MV-4-11 (cell line): ENCODE measurements around the gene GPC3.

Source experiments
- DNase-seq: peaks from one replicate; lab custom pipeline; 2025; lab: John Stamatoyannopoulos, UW

Gene GPC3

GRCh38 chrX:133884430-133885394 is 100.7 kb downstream of the GPC3 start:
- no peak for DNase-seq

- DNase-seq, result no peak
Measured at GRCh38 chrX:133881893-133882292, 103.5 kb downstream of the GPC3 start.

- no peak for DNase-seq
Measured at GRCh38 chrX:133881007-133881406, 104.4 kb downstream of the GPC3 start.

DNA sequence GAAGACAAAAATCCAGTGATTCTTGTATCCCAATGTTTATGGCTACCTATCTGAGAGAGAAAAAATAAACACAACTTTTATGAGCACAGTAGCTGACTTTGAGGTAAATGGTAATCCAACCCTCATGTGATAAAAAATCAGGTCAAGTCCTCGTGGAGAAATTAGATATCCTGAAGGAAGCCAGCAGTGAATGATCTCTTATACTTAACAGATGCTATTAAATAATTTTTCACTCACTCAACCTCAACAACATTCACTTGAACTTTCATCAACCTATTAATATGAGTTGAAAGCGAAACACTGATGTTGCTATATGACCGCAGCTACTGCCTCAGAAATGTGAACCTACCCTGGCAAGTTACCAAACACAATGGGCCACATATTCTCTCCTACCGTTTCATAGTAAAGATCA is 105.4 kb downstream of the GPC3 start:
- DNase-seq, result no peak

DNA sequence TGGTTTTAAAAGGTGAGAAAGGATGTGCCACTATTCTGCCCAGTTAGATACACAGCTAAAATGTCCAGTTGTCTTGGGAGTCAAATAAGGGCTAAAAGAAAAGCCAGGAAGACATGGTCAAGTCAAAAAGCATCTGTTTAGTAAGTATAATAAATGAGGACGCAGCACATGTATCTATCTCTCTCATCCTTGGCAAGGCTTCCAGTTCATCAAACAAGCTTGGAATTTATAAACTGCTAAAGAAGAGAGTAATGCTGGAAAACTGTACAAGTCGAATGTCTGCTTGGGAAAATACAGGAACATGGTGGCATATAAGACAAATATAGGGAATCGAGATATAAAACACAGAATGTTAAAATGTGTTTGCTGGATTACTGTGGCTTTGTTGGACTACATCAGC is 106.7 kb downstream of the GPC3 start:
- DNase-seq, result no peak

DNA sequence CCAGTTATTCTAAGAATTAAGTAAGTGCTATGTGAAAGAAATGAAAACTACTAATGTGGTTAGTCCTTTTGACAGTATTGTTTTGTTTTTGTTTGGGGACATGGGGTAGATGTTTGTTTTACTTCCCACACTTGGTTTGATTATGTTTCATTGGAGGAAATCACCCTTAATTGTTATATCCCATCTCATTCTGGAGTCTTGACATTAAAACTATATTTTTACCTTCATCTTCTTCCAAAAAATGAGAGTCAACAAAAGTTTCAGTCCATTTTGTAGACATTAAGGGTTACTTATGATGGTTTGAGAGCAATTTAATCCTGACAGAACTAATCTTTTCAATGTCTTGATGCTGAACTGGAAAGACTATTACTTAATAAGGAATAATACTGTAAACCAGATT is 108.7 kb downstream of the GPC3 start:
- no peak for DNase-seq

- no peak for DNase-seq
Measured at GRCh38 chrX:133869270-133869669, 116.1 kb downstream of the GPC3 start.

- DNase-seq, result no peak
Measured at GRCh38 chrX:133868682-133869081, 116.7 kb downstream of the GPC3 start.

GRCh38 chrX:133868250-133868649 is 117.1 kb downstream of the GPC3 start:
- DNase-seq, result no peak

- DNase-seq, result no peak
Measured at GRCh38 chrX:133865761-133866471, 119.5 kb downstream of the GPC3 start.

DNA sequence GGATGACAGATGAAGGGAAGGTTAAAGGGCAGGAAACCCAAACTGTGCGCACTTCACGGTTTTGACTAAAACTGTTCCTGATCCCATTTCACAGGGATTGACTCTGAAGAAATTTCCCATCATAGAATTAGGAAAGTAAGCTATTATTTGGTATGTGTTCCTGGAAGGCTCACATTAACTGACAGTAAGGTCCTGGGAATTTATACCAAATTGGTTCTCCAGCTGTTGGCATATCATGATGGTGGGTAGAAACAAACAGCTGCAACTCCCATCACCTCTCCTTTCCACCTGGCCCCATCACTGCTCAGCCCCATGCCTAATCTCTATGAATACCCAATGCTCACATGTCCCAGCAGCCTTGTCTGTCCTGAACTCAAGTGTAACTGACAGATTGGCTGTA is 121.2 kb downstream of the GPC3 start:
- no peak for DNase-seq

GRCh38 chrX:133859860-133860259 is 125.5 kb downstream of the GPC3 start:
- no peak for DNase-seq

DNA sequence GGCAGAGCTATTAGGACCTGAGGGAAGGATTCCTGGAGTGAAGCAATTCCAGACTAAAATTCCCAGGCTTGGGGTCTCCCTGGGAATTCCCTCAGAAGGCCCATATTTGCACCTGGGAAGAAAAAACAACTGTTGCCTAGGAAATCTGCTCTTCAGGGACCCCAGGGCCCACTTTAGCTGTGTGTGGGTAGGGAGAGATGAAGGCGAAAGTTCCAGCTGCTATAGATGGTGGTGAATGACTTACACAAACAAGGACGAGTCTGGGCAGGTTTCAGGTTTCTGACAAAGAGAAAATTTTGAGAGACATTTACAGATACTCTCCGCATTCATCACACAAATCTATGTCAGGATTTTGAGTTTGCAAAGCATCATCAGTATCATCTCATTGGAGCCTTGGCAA is 126.1 kb downstream of the GPC3 start:
- no peak for DNase-seq

DNA sequence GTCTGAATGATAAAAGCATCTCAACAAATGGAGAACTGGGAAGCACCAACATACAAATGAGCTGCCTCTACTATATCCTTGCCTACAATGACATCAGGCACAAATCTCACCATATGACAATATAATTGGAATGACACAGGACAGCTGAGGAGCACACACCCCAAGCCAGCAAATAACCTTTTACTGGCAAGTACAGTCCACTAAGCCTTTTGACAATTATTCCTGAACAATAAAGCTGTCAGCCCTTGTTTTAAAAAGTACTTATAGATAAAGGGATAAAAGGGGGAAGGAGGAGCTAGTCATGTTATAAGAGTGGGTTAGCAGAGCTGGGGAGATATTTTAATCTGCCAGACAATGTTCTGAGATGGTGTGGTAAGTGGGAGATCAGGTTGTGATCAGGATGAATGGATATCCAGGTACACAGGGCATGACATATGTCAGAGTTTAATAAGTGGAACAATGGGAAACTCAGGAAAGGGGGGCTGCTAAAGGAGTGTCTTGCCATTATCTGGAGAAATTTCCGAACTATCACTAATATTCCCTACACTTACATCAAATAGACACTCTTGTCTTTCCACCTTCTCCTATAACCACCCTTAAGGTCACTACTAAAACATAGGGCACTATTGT is 127.6 kb downstream of the GPC3 start:
- DNase-seq, result no peak

- DNase-seq, result no peak
Measured at GRCh38 chrX:133856819-133857218, 128.6 kb downstream of the GPC3 start.

GRCh38 chrX:133854290-133854689 is 131.1 kb downstream of the GPC3 start:
- no peak for DNase-seq

GRCh38 chrX:133852837-133853356 is 132.5 kb downstream of the GPC3 start:
- DNase-seq, result no peak

GRCh38 chrX:133852401-133852800 is 133.0 kb downstream of the GPC3 start:
- no peak for DNase-seq

DNA sequence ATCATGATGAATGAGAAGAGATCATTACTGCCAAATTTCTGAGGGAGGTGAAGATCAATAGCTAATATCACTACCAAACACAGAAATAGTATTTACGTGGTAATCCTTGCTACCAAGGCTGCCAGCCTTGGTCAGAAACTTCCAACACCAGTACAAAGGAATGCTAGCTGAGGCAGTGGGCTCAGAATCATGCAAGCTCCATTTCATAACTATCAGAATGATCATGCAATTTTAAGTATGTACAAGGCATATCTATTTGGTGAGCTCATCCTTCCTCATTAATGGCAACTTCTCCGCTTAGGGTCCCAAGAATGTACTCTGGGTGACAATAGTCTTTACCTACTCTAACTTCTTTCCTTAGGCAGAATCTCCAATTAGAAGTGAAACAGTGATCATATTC is 135.0 kb downstream of the GPC3 start:
- no peak for DNase-seq

DNA sequence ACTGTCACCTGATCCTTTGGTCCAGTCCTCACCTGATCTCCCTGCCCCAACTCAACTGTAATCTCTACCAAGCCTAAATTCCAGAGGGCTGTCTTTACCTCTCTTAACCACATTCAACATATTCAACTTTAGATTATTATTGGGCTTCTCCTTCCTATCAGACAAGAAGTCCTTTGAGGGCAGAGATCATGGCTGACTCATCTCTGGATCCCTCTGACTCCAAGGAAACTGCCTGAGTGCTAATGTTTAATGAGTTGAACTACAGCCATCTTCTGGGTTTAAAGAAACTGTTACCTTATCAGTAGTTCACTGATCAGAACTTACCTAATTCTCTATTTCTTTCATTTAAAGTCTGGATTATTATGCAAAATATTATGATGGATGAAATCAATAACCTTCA is 135.7 kb downstream of the GPC3 start:
- no peak for DNase-seq

- DNase-seq, result no peak
Measured at GRCh38 chrX:133847340-133847994, 137.9 kb downstream of the GPC3 start.

DNA sequence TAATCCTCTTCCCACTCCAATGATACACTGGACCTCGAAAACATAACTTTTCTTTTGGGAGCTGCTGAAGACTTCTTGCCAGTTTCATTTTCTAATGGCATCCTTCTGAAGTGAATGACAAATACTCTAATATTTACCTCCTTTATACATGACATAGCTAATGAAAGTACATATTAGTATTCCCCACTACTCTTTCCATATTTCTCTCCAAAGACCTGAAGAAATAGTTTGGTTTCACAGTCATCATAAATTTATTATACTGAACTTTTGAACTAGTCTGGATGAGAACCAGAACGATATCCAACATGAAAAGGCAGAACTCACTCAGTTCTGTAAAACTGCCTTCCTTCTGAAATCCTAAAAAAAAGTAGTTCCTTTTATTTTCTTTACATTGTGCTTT is 139.1 kb downstream of the GPC3 start:
- DNase-seq, result no peak
